ENCODE measurements around the gene STIL.

STIL gene

GRCh38 chr1:47235241-47235681, 78.7 kb downstream of the STIL start:
- DNase-seq (ENCODE audit: low spot score), result no peak

- no peak for DNase-seq (ENCODE audit: low spot score)
Observed at GRCh38 chr1:47233186-47233585, 80.8 kb downstream of the STIL start.

- DNase-seq (ENCODE audit: low spot score), result no peak
Observed at GRCh38 chr1:47232187-47232874, 81.6 kb downstream of the STIL start, which contains the start of gene TAL1. Gene TAL1, minus strand, starts transcription at chr1:47232225. Its CDS starts 6,337 bp downstream, at chr1:47225888.

GRCh38 chr1:47231301-47232186, 82.4 kb downstream of the STIL start:
- peak; percentile 20 for DNase-seq (ENCODE audit: low spot score)

GRCh38 chr1:47230692-47231300, 83.2 kb downstream of the STIL start:
- DNase-seq (ENCODE audit: low spot score), result no peak

GRCh38 chr1:47229886-47230691, 83.9 kb downstream of the STIL start:
- DNase-seq (ENCODE audit: low spot score), result no peak

GRCh38 chr1:47229031-47229885, 84.7 kb downstream of the STIL start:
- DNase-seq (ENCODE audit: low spot score), result no peak

- no peak for DNase-seq (ENCODE audit: low spot score)
Observed at GRCh38 chr1:47228644-47229030, 85.3 kb downstream of the STIL start.

- no peak for DNase-seq (ENCODE audit: low spot score)
Observed at GRCh38 chr1:47227341-47228232, 86.4 kb downstream of the STIL start.

- DNase-seq (ENCODE audit: low spot score), result no peak
Observed at GRCh38 chr1:47226839-47227215, 87.1 kb downstream of the STIL start.

- DNase-seq (ENCODE audit: low spot score), result no peak
Observed at GRCh38 chr1:47226121-47226838, 87.7 kb downstream of the STIL start.

- DNase-seq (ENCODE audit: low spot score), result no peak
Observed at GRCh38 chr1:47225430-47226100, 88.4 kb downstream of the STIL start.

- DNase-seq (ENCODE audit: low spot score), result no peak
Observed at GRCh38 chr1:47224676-47225399, 89.1 kb downstream of the STIL start.

GRCh38 chr1:47223921-47224675, 89.8 kb downstream of the STIL start:
- DNase-seq (ENCODE audit: low spot score), result no peak

GRCh38 chr1:47223174-47223920, 90.6 kb downstream of the STIL start:
- DNase-seq (ENCODE audit: low spot score), result no peak

- DNase-seq (ENCODE audit: low spot score), result no peak
Observed at GRCh38 chr1:47222476-47222875, 91.5 kb downstream of the STIL start.
